Fibroblast of skin of right biceps (primary cell): ENCODE measurements around the gene NSUN2.
"Not testable (repeated sequence)": the region's sequence is repeated elsewhere in the genome, so short reads cannot be mapped to it uniquely, and the experiment has no call there.

ENCODE experiments used
- DNase-seq: peaks from one replicate; pipeline ENCODE4 v3.0.0-alpha.2; 2013

NSUN2 gene

GRCh38 chr5:6581559-6582426 lies 51.1 kb downstream of the NSUN2 start:
- DNase-seq, result peak; percentile 23

GRCh38 chr5:6581090-6581489 lies 51.8 kb downstream of the NSUN2 start:
- DNase-seq, result no peak

GRCh38 chr5:6579535-6579934 lies 53.3 kb downstream of the NSUN2 start:
- no peak for DNase-seq

GRCh38 chr5:6578676-6579343 lies 54.0 kb downstream of the NSUN2 start:
- peak; percentile 47 for DNase-seq

- peak; percentile 62 for DNase-seq
These were observed 55.9 kb downstream of the NSUN2 start for GRCh38 chr5:6576861-6577501.

GRCh38 chr5:6574537-6575245 lies 58.2 kb downstream of the NSUN2 start:
- no peak for DNase-seq

- no peak for DNase-seq
These were observed 58.7 kb downstream of the NSUN2 start for GRCh38 chr5:6574111-6574510.

GRCh38 chr5:6573651-6574101 lies 59.2 kb downstream of the NSUN2 start:
- DNase-seq, result no peak

GRCh38 chr5:6572825-6573380 lies 59.9 kb downstream of the NSUN2 start:
- DNase-seq, result no peak

GRCh38 chr5:6572086-6572824 lies 60.6 kb downstream of the NSUN2 start:
- no peak for DNase-seq

GRCh38 chr5:6571607-6572006 lies 61.2 kb downstream of the NSUN2 start:
- DNase-seq, result not testable (repeated sequence)

GRCh38 chr5:6570530-6570929 lies 62.3 kb downstream of the NSUN2 start:
- DNase-seq, result no peak

- DNase-seq, result no peak
These were observed 64.0 kb downstream of the NSUN2 start for GRCh38 chr5:6568889-6569288.

GRCh38 chr5:6568383-6568782 lies 64.5 kb downstream of the NSUN2 start:
- no peak for DNase-seq

- no peak for DNase-seq
These were observed 65.0 kb downstream of the NSUN2 start for GRCh38 chr5:6567835-6568234.

- no peak for DNase-seq
These were observed 65.8 kb downstream of the NSUN2 start for GRCh38 chr5:6567068-6567467.

GRCh38 chr5:6565492-6565891 lies 67.4 kb downstream of the NSUN2 start:
- no peak for DNase-seq

GRCh38 chr5:6557807-6558575 lies 74.9 kb downstream of the NSUN2 start:
- DNase-seq, result no peak

GRCh38 chr5:6556802-6557102 lies 76.1 kb downstream of the NSUN2 start:
- no peak for DNase-seq

- DNase-seq, result peak; percentile 20
These were observed 76.6 kb downstream of the NSUN2 start for GRCh38 chr5:6556089-6556801.

GRCh38 chr5:6554812-6555211 lies 78.0 kb downstream of the NSUN2 start:
- DNase-seq, result peak; percentile 18
